ENCODE data around the gene EPN2. TPM values are rescaled to one million over a fixed set of nuclear protein-coding genes. Genes with fewer than 3 reads are reported as not detected.

The EPN2 gene
- total RNA-seq, 4 donors from 2014 or later, result 21.8 to 32.3 (median 24.7) TPM

GRCh38 chr17:19327031-19327783 lies 90.0 kb downstream of the EPN2 start:
- Histone ChIP-seq H3K9me3 (no peaks in the 10 kb centered on the region), H3K27me3 (no peaks in the 10 kb centered on the region), H3K27ac (no peak overlapping the region), H3K36me3 (no peaks in the 10 kb centered on the region), H3K4me3 (replicated peaks in 1 of 3) (no peak overlapping the region), H3K4me1 (peaks cover 0 to 3% of the 10 kb centered on the region in 2 donors)
- 93 to 94% methylated on average over 14 of the region's 14 CpGs for WGBS, 2 donors
- TF ChIP-seq, protein P1, sequence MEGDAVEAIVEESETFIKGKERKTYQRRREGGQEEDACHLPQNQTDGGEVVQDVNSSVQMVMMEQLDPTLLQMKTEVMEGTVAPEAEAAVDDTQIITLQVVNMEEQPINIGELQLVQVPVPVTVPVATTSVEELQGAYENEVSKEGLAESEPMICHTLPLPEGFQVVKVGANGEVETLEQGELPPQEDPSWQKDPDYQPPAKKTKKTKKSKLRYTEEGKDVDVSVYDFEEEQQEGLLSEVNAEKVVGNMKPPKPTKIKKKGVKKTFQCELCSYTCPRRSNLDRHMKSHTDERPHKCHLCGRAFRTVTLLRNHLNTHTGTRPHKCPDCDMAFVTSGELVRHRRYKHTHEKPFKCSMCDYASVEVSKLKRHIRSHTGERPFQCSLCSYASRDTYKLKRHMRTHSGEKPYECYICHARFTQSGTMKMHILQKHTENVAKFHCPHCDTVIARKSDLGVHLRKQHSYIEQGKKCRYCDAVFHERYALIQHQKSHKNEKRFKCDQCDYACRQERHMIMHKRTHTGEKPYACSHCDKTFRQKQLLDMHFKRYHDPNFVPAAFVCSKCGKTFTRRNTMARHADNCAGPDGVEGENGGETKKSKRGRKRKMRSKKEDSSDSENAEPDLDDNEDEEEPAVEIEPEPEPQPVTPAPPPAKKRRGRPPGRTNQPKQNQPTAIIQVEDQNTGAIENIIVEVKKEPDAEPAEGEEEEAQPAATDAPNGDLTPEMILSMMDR (IDR thresholded peaks at IDR 0.05), result no peak
- TF ChIP-seq POLR2A (IDR thresholded peaks at IDR 0.05), result no peak
- DNase-seq, result no peak
- intact Hi-C loops (cut with DNase I), result no loop called here

GRCh38 chr17:19328441-19329061 lies 91.4 kb downstream of the EPN2 start:
- H3K4me1 ChIP-seq, result peaks cover 0 to 3% of the 10 kb centered on the region in 2 donors
- no peak for TF ChIP-seq POLR2A (IDR thresholded peaks at IDR 0.05)
- TF ChIP-seq, protein P1 (IDR thresholded peaks at IDR 0.05), result no peak
- 92 to 97% methylated on average over 10 of the region's 10 CpGs for WGBS, 2 donors
- H3K36me3 ChIP-seq, result no peaks in the 10 kb centered on the region
- no peaks in the 10 kb centered on the region for H3K9me3 ChIP-seq
- H3K27me3 ChIP-seq, result no peaks in the 10 kb centered on the region
- H3K4me3 ChIP-seq (replicated peaks in 1 of 3), result no peak overlapping the region
- no peak overlapping the region for H3K27ac ChIP-seq
- DNase-seq, result no peak
- intact Hi-C loops (cut with DNase I), result no loop called here

GRCh38 chr17:19329136-19329535 lies 92.0 kb downstream of the EPN2 start:
- H3K36me3 ChIP-seq, result no peaks in the 10 kb centered on the region
- H3K4me1 ChIP-seq, result peaks cover 0 to 3% of the 10 kb centered on the region in 2 donors
- DNase-seq, result no peak
- no peaks in the 10 kb centered on the region for H3K9me3 ChIP-seq
- TF ChIP-seq, protein P1 (IDR thresholded peaks at IDR 0.05), result no peak
- TF ChIP-seq POLR2A (IDR thresholded peaks at IDR 0.05), result no peak
- no peaks in the 10 kb centered on the region for H3K27me3 ChIP-seq
- H3K4me3 ChIP-seq (replicated peaks in 1 of 3), result no peak overlapping the region
- 93 to 100% methylated on average over 1 to 2 of the region's 2 CpGs for WGBS, 2 donors
- intact Hi-C loops (cut with DNase I), result no loop called here
- no peak overlapping the region for H3K27ac ChIP-seq

DNA sequence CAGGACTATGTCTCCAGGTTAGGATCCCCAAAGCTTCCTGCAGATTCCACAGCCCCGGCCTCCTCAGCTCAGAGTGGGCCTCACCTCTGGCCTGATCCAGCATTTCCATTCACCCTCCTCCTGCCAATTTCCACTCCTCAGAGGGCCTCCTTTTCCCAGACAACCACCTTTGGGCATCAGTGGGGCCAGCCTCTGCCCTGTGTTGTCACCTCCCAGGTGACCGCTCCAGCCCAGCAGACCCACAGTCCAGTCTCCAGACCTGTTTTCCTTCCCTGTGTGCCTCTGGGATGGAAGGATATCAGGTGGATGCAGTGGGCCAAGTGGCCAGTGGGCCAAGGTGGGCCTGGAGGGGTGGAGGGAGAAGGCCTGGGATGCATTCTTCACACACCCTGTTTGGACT lies 92.7 kb downstream of the EPN2 start:
- TF ChIP-seq POLR2A (IDR thresholded peaks at IDR 0.05), result no peak
- TF ChIP-seq, protein P1 (IDR thresholded peaks at IDR 0.05), result no peak
- DNase-seq, result no peak
- Histone ChIP-seq H3K27me3 (no peaks in the 10 kb centered on the region), H3K4me3 (replicated peaks in 1 of 3) (no peak overlapping the region), H3K36me3 (no peaks in the 10 kb centered on the region), H3K9me3 (no peaks in the 10 kb centered on the region), H3K4me1 (peaks cover 0 to 3% of the 10 kb centered on the region in 2 donors), H3K27ac (no peak overlapping the region)
- intact Hi-C loops (cut with DNase I), result no loop called here
- 91 to 96% methylated on average over 2 of the region's 2 CpGs for WGBS, 2 donors

- H3K4me3 ChIP-seq (replicated peaks in 1 of 3), result no peak overlapping the region
- no peak overlapping the region for H3K27ac ChIP-seq
- H3K36me3 ChIP-seq, result no peaks in the 10 kb centered on the region
- H3K27me3 ChIP-seq, result no peaks in the 10 kb centered on the region
- peaks cover 0 to 3% of the 10 kb centered on the region in 2 donors for H3K4me1 ChIP-seq
- 74 to 80% methylated on average over 3 of the region's 3 CpGs for WGBS, 2 donors
- no peak for TF ChIP-seq POLR2A (IDR thresholded peaks at IDR 0.05)
- TF ChIP-seq, protein P1 (IDR thresholded peaks at IDR 0.05), result no peak
- intact Hi-C loops (cut with DNase I), result no loop called here
- DNase-seq, result no peak
- no peaks in the 10 kb centered on the region for H3K9me3 ChIP-seq
Observed at GRCh38 chr17:19330271-19330670, 93.1 kb downstream of the EPN2 start.

Data from thyroid gland (tissue), 4 donors.